GM13976 (cell line): ENCODE results near the gene HOXB3.

Source experiments
- DNase-seq: peaks from one replicate; pipeline ENCODE4 v3.0.0; 2012; ENCODE audit warnings: low spot score
- in situ Hi-C: fragments of 300-500 bp; cut with MboI; formaldehyde crosslinking; loops from one replicate; pipeline ENCODE4 v1.12.0; 2022; ENCODE audit warnings: low sequenced_read_pairs, mixed read lengths, inconsistent platforms; ENCODE audit not compliant: unreplicated experiment
- TF ChIP-seq, protein P1 (sequence below): IDR thresholded peaks from 2 replicates; pipeline ENCODE4 v1.5.1; 2012; ENCODE audit warnings: borderline replicate concordance, mild to moderate bottlenecking; ENCODE audit not compliant: insufficient read depth; ENCODE audit errors: extremely low read depth, missing control alignments, control extremely low read depth

Gene HOXB3

DNA sequence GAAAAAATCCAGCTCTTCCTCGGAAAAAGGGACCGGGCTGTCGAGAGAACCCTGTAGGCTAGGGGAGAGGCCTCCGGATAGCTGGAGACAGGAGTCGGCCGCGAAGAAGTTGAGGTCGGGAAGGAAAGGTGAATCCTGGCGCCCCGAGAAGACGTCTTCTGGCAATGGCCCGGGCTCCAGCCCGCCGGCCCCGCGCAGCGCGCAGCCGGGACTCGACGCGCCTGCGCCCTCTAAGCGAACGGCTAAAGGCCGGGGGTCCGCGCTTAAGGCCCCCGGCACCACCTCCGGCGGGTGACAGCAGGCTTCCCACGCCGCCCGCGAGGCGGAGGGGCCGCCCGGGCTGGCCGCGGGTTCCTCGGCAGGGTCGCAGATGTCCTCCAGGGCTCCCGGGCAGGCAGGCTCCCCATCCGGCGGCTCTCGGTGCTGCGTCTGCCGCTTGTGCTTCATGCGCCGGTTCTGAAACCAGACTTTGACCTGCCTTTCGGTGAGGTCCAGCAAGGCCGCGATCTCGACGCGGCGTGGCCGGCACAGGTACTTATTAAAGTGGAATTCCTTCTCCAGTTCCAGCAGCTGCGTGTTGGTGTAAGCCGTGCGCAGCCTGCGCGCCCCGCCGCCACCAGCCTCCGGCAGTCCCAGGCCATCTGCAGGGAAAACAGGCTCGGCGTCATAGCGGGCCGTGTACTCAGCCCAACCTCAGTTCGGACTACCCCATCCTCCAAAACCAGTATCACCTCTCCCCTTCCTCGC is 46.8 kb downstream of the HOXB3 start:
- in situ Hi-C loops = no loop called here
- TF ChIP-seq, protein P1, sequence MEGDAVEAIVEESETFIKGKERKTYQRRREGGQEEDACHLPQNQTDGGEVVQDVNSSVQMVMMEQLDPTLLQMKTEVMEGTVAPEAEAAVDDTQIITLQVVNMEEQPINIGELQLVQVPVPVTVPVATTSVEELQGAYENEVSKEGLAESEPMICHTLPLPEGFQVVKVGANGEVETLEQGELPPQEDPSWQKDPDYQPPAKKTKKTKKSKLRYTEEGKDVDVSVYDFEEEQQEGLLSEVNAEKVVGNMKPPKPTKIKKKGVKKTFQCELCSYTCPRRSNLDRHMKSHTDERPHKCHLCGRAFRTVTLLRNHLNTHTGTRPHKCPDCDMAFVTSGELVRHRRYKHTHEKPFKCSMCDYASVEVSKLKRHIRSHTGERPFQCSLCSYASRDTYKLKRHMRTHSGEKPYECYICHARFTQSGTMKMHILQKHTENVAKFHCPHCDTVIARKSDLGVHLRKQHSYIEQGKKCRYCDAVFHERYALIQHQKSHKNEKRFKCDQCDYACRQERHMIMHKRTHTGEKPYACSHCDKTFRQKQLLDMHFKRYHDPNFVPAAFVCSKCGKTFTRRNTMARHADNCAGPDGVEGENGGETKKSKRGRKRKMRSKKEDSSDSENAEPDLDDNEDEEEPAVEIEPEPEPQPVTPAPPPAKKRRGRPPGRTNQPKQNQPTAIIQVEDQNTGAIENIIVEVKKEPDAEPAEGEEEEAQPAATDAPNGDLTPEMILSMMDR = no peak
- peak; percentile 83 for DNase-seq

DNA sequence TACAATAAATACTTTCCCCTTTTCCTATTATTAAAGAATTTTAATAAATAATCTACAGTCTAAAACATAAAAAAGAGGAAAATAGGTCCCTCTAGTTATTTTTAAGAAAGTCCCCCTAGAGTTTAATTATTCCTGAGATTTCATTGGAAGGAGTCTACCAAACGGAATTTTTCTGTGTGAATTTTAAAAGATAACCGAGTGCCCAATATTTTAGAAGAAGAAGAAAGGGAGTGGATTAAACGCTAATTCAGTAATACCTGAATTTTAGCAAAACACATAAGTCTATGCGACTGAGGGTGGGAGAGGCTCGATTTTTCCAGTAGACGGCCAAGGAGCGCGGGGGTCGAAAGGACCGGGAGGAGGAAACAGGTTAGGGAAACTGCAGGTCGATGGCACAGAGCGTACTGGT is 47.3 kb downstream of the HOXB3 start:
- TF ChIP-seq, protein P1 = no peak

DNA sequence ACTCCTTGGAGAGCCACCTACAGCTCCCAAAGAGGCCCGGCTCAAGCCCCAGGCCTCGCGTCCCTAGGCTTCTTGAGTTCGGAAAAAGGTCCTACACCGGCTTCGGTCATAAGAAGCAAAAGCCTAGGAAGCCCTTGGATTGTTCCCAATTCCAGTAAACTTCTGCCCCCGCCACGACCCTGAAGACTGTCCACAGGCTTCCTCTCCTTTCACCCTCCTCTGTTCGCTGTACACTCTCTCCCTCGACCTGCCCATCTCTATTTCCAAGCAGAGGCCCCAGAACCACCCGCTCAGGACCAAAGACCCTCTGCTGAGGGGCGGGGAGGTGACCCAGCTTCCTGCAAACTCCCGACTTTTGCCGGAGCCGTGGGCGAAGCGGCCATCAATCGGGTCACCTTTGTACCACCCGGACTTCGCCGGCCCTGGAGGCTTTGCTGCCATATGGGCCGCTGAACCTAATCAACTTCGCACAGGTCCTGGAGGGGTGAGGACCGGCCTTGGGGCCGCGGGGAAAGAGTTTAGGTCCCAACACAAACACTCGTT is 47.9 kb downstream of the HOXB3 start:
- no peak for DNase-seq
- in situ Hi-C loops = no loop called here
- TF ChIP-seq, protein P1 = no peak

More for the DNA sequence above, 47.3 kb downstream of the HOXB3 start:
- in situ Hi-C loops = no loop called here
- no peak for DNase-seq

DNA sequence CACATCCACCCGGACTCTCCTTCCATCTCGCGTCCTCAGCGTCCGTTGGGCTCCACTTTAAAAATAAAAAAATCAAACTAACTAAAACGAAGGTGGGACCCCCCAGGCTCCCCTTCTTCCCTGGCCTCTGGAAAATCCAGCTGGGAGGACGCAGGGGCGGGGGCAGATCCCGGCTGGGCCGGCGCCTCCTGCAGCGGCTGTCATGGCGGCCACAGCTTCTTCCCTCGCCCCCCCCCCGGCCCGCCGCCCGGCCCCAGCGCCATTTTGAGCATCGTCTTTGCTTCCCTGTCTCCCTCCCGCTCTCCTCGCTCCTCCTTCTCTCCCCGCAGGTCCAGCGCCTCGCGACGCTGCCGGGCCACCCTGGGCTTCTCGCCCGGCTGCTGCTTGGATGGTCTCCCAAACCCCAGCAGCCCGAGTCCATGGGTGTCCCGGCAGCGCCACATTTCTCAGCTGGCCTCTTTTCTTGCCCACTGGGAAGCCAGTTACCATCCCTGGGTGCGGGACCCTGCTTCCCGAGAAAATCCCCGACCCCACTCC is 48.4 kb downstream of the HOXB3 start:
- no peak for DNase-seq
- in situ Hi-C loops = no loop called here
- TF ChIP-seq, protein P1 = no peak

DNA sequence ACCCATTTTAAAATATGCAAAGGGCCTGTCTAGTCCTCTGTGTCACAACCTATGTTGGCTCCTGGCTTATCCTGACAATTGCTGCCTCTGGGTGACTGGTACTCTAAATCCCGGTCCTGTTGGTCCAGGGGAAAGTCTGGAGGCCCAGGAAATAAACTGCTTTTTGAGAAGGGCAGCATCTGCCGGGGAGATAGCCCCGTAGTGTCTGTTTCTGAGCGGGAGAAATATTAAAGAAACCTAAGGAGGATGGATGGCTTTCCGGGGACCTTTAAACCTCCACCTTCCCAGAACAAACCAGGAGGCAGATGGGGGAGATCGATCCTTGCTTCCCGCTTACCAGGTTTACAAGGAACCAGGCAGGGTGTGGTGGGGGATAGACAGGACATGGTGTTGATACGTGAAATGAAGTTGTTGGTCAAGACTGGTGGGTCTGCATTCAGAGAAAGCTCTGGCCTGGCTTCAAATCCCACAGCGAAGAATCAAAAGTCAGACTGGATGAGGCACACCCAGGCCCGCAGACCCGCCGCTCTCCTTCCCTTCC is 48.9 kb downstream of the HOXB3 start:
- DNase-seq = no peak
- TF ChIP-seq, protein P1 = no peak
- in situ Hi-C loops = no loop called here

DNA sequence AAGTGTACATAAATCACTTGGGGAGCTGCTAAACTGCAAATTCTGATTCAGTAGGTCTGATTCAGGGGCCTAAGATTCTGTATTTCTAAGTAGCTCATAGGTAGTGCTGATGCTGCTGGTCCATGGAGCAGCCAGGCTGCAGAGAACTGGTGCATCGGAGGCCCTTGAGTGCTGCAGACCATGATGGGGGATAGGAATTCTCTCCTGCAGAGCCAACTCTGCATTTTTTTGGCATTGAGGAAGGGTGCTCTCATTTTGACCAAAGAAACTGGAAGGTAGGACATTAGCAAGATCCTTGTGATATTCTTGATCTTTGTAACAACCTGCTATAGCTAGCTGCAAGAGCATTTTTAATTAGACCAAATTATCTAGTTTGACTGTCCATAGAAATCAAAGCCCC is 49.8 kb downstream of the HOXB3 start:
- TF ChIP-seq, protein P1 = no peak
- in situ Hi-C loops = no loop called here

More for the DNA sequence above, 49.8 kb downstream of the HOXB3 start:
- no peak for DNase-seq
